ENCODE results near the gene BRS3.

- TF ChIP-seq EZH2 (IDR thresholded peaks at IDR 0.05; ENCODE audit: low read length) = no peak
- TF ChIP-seq CTCF (optimal IDR thresholded peaks at IDR 0.05 in 1 of 3, IDR thresholded peaks at IDR 0.05 in 1 of 3, conservative IDR thresholded peaks at IDR 0.05 in 1 of 3; ENCODE audit: extremely low read depth in 1 of 3, insufficient read depth in 2 of 3, low read length in 3 of 3) = no peak
Observed at GRCh38 chrX:136534131-136534530, 46.4 kb downstream of the BRS3 start.
